Measurements from ENCODE around the gene GMCL2.

GMCL2 gene

DNA sequence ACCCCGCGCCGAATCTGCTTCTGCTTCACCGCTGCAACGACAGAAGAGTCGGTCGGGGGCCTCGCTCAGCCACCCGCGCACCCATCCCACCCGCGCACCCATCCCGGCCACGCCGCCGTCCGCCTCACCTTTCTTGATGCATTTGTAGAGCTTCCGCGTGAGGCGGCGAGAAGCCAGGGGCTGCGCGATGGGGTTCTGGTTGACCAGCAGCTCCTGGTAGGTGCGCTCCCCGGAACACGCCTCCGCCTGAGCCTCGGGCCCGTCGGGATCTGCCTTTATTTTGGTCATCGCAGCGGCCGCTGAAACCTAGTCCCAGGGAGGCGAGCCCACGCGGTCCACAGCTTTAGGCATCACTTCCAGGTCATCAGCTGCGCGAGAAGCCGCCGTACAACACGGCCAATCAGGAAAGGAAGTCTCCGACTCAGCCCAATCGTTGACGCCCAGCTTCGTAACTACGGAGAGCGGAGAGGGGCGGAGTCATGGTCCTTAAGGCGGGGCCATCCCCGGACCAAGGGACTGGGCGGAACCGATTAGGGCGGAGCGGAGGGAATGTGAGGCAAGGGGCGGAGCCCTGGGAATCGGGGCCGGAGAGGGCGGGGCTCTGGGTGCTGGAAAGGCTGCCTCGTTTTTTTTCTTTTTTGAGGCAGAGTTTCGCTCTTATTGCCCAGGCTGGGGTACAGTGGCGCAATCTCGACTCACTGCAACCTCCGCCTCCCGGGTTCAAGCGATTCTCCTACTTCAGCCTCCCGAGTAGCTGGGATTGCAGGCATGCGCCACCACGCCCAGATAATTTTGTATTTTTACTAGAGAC is 33.4 kb downstream of the GMCL2 start, which contains the start of gene NHP2:
Gene NHP2, minus strand, starts transcription at position 356 of the 811 bp plus-strand sequence. Its CDS starts 68 bp downstream, at position 288.
- intact Hi-C loops (cut with DNase I) = loop anchor here (10.0 kb wide), 1 partner anchor 51 kb away; the partner anchor contains the start of gene HNRNPAB
- DNase-seq = peak; percentile 98 to 100 (median 99)

DNA sequence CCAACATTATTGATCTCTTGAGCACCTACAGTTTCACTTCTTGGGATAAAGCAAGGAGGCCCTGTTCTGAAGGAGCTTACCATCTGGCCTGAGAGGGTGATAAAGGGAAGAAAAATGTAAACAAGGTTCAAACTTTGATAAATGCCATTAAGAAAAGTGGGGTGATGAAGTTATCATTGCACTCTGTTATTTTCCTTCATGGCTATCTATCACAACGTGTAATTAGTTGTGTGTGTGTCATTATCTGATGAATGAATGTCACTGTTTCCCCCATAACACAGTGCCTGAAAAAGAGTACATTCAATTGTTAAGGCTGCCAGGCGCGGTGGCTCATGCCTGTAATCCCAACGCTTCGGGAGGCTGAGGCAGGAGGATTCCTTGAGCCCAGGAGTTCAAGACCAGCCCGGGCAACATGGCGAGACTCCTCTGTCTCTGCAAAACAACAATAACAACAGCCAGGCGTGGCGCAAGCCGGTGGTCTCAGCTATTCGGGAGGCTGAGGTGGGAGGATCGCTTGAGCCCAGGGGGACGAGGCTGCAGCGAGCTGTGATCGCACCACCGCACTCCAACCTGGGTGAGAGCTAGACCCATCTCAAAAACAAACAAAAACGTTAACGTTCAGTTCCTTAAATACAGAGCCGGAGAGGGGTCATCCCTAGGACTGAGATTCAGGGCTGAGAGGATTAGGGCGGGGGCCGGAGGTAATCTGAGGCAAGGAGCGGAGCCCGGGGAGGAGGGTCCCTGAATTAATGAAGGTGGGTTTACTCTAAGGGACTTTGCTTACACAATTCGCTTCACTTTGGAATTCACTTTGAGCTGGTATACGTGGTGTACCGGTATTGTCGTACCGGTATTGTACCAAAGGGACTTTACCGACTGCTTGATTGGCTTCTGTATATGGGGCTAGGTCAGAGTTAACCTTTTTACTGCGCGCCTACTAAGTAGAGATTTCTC is 34.4 kb downstream of the GMCL2 start:
- intact Hi-C loops (cut with DNase I) = loop anchor here (10.0 kb wide), 1 partner anchor 52 kb away; the partner anchor contains the start of gene HNRNPAB
- DNase-seq = no peak

DNA sequence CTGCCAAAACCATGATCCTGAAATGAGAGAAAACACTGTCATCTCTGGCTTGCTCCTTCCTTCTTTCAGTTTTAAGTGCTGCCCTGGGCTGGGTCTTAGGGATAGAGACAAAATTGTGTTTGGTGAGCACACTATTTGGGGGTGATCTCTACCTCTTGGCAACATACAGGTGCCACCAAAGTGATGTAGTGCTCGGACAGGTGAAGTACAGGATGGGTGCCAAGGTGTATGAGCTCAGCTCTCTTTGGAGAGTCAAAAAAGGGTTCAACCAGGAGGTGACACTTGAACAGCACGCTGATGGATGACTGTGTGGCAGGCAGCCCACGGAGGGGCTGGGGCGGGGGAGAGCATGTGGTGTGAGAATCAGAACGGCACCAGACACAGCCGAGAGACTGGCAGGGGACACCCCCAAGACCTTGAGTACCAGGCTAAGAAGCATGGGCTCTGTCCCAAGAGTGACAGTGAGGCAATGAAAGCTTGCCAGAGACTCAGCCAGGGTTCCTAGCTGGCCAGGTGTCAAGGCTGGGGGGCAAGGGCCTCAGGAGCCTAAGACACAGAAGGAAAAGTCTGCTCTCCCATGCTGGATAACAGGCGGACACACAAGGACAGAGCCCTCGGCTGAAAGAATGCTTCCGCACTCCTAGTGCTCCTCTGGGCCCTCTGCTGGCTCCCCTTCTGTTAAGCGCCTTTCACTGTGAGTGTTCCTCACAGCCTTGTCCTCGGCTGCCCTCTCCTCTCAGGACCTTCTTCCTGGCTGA is 36.0 kb downstream of the GMCL2 start:
- DNase-seq = no peak
- intact Hi-C loops (cut with DNase I) = loop anchor here (10.0 kb wide), 1 partner anchor 54 kb away; the partner anchor contains the start of gene HNRNPAB

DNA sequence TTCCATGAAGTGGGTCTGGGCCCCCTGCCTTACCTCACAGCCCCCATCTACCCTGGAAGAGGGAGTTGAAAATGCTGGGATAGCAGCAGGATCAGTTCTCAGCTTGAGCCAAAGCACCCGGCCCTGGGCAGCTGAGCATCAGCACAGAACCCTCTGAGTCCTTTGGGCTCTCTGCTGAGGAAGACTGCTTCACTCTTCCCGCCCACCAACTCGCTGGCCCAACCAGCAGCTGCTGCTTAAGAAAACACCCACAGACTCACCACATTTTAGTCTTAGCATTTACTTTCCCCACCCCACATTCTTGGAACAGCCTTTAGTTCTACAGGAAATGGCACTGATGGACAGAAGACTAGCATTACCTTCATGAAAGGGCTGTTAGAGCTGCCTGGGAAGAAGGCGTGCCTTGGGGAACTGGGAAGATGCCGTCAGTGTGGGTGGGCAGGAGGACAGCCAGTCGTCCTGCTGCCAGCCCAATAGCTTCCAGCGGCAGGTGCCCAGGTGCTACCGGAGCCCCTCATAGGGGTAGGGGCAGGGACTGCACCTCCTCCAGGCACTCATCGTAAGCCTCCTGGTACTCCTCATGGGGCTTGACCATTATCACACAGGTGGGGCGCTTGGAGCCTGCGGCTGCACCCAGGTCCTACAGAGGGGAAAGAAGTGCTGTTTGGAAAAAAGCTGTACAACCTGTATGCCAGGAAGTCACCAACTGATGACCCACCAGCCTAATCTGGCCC is 37.8 kb downstream of the GMCL2 start:
- DNase-seq = peak in 5 of 42 donors; percentile 27 to 48 (median 35)
- intact Hi-C loops (cut with DNase I) = no loop called here

DNA sequence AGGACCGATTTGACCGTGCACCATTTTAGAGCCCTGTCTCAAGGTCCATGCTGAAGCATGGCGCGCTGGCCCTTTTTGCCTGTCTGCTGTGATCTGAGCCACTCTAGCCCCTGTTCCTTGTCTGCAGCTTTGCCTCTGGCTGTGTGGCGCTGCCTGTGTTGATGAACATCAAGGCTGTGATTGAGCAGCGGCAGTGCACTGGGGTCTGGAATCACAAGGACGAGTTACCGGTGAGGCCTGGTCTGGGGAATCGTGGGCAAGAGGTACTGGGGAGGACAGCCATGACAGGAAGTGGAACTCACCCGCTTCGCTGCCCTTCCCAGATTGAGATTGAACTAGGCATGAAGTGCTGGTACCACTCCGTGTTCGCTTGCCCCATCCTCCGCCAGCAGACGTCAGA is 39.8 kb downstream of the GMCL2 start:
- DNase-seq = no peak
- intact Hi-C loops (cut with DNase I) = no loop called here

DNA sequence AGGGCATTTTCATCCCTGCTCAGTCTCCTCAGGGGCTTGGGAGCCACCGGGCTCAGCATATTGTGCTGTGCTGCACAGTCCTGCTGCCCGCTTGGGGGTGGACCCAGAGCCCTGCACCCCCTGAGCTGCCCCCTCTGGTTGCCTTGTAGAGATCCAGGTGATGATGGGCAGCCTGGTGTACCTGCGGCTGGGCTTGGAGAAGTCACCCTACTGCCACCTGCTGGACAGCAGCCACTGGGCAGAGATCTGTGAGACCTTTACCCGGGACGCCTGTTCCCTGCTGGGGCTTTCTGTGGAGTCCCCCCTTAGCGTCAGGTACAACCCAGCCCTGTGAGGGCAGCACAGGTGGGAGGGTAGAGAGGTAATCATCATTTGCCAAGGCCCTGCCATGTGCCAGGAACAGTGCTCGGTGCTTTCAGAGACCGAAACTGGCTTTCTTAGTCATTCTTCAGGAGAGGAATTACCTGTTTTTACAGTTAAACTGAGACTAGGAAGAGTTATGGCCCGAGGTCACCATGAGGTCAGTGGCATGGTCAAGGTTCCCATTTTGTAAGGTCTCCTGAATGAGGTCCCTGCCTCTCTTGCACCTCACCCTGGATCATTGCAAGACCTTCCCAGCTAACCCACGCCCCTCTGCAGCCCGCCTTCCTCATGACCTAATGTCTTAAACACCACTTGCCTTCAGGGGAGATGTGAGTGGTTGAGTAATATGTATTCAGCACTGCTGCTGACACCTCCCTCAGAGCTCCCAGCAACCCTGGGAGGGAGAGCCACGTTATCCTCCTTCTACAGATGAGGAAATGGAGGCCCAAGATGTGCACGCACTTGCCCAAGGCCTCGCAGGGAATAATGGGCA is 41.0 kb downstream of the GMCL2 start:
- peak in 38 of 42 donors; percentile 14 to 77 (median 52) for DNase-seq
- intact Hi-C loops (cut with DNase I) = no loop called here

DNA sequence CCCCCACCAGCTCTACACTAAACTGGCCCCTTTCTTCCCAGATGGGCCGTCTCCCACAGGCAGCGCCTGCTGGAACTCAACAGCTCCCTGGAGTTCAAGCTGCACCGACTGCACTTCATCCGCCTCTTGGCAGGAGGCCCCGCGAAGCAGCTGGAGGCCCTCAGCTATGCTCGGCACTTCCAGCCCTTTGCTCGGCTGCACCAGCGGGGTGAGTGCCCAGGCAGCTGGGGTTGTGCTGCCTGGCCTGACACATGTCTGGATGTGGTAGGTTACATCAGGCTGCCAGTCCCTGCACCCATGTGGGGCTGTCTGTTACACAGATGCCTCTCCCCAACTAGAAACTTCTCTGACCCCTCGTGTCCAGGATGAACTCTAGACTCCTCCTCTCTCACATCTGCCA is 43.3 kb downstream of the GMCL2 start:
- peak in 8 of 42 donors; percentile 23 to 57 (median 32) for DNase-seq
- intact Hi-C loops (cut with DNase I) = no loop called here

DNA sequence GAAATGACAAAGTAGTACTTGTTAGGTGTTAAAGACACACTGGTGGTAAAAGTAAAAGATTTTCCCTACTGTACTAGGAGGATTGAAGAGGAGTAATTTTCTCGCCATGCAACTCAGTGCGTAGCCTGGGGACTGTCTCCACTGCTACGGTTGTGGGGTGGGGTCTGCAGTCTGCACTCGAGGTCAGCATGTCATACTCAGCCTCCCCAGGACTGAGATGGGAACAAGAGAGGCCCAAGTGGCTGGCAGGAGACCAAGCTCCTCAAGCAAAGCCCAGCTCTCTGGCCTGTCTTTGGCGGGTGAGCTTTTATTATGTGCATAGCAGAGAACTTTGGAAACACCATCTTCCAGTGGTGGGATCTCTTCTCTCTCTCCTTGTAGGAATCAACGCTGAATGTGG is 43.9 kb downstream of the GMCL2 start:
- intact Hi-C loops (cut with DNase I) = no loop called here
- DNase-seq = no peak

DNA sequence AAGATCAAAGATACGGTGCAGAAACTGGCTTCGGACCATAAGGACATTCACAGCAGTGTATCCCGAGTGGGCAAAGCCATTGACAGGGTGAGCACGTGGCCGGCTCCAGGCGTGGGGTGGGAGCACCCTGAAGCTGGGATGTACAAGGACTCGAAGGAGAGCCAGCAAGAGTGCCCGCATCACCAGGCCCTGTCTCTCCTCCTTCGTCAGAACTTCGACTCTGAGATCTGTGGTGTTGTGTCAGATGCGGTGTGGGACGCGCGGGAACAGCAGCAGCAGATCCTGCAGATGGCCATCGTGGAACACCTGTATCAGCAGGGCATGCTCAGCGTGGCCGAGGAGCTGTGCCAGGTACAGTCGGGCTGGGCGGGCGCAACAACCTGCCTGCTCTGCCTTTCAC is 44.5 kb downstream of the GMCL2 start:
- intact Hi-C loops (cut with DNase I) = no loop called here
- DNase-seq = no peak

DNA sequence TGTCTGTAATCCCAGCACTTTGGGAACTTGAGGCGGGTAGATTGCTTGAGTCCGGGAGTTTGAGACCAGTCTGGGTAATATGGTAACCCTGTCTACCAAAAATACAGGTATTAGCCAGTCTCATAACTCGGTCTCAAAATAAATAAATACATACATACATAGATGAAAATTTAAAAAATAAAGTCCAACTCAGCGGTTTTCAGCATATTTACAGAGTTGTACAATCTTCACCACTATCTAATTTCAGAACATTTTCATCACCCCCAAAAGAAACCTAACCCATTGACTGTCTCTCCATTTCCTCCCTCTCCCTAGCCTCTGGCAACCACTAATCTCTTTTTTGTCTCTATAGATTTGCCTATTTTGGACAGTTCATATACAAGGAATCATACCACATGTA is 45.6 kb downstream of the GMCL2 start:
- intact Hi-C loops (cut with DNase I) = no loop called here

DNA sequence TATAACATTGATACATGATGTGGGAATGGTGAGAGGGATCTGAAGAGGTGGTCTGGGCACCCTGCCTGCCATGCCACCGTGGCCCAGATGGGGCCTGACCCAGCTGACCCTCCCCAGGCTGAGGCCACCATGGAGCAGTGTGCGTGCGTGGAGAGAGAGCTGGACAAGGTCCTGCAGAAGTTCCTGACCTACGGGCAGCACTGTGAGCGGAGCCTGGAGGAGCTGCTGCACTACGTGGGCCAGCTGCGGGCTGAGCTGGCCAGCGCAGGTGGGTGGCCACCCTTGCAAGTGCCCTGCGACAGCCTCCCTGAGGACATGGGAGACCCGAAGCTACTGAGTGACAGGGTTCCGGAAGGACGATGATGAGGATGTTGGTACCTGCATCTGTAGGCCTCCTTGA is 49.2 kb downstream of the GMCL2 start:
- intact Hi-C loops (cut with DNase I) = no loop called here
- DNase-seq = no peak

More for the DNA sequence above, 45.6 kb downstream of the GMCL2 start:
- no peak for DNase-seq

DNA sequence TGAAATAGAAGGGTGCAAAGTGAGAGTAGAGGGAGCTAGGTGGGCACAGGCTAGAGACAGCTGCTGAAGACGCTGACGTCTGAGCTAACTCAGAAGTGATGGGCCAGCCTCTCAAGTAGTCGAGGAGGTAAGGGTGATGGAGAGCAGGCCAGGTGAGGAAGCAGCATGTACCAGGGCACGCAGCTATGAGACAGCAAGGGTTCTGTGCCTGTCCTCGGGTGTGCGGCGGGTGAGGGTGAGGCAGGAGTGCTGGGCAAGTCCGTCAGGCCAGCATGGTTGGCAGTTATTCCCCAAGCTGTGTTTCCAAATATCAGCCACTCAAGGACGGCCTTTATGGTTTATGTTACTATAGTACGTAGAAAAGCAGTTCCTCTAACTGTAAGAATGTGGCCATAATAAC is 50.2 kb downstream of the GMCL2 start:
- intact Hi-C loops (cut with DNase I) = no loop called here
- no peak for DNase-seq
